HepG2 (cell line): ENCODE data around the gene DGUOK. TPM values are rescaled to one million over a fixed set of nuclear protein-coding genes. Genes with fewer than 3 reads are reported as not detected.

Source experiments
- BCL6 ChIP-seq: IDR thresholded peaks from 2 replicates; pipeline ENCODE4 v1.6.1; 2016; ENCODE audit warnings: missing genetic modification reagents, missing compliant biosample characterization
- CBX1 ChIP-seq: IDR thresholded peaks from one replicate; pipeline ENCODE4 v1.6.1; 2016; ENCODE audit warnings: antibody characterized with exemption, low read depth
- CSRNP1 ChIP-seq: sonication (generic); formaldehyde crosslinking; IDR thresholded peaks from 2 replicates; pipeline ENCODE4 v1.8.1; 2023; ENCODE audit warnings: mild to moderate bottlenecking, missing genetic modification reagents
- ETV6 ChIP-seq: sonication (generic); formaldehyde crosslinking; conservative IDR thresholded peaks from 2 replicates; pipeline ENCODE4 v1.4.0; 2020; ENCODE audit warnings: missing genetic modification reagents
- FOXP1 ChIP-seq, 2 experiments: fragments of 450-650 bp in 1 of 2; IDR thresholded peaks; 2 replicates each; pipeline ENCODE4 v1.6.1; 2017 to 2018; ENCODE audit warnings: antibody characterized with exemption in 1 of 2
- KLF15 ChIP-seq: sonication (generic); formaldehyde crosslinking; IDR thresholded peaks from 2 replicates; pipeline ENCODE4 v1.8.1; 2023; ENCODE audit warnings: borderline replicate concordance, mild to moderate bottlenecking, inconsistent platforms, missing genetic modification reagents, mixed read lengths
- NFE2 ChIP-seq: sonication (generic); formaldehyde crosslinking; IDR thresholded peaks from 2 replicates; pipeline ENCODE4 v1.4.0; 2020; ENCODE audit warnings: missing genetic modification reagents
- NFRKB ChIP-seq: fragments of 450-650 bp; IDR thresholded peaks from 2 replicates; pipeline ENCODE4 v1.6.1; 2017
- RFXAP ChIP-seq: sonication (generic); formaldehyde crosslinking; IDR thresholded peaks from 2 replicates; pipeline ENCODE4 v1.4.0; 2020; ENCODE audit warnings: missing genetic modification reagents, borderline replicate concordance
- SIN3B ChIP-seq: fragments of 150-350 bp; IDR thresholded peaks from 2 replicates; pipeline ENCODE4 v1.6.1; 2014; ENCODE audit warnings: low read length
- SRF ChIP-seq: IDR thresholded peaks from 2 replicates; pipeline ENCODE4 v1.6.1; 2011; ENCODE audit warnings: mild to moderate bottlenecking, low read depth, low read length, moderate library complexity
- THAP8 ChIP-seq: sonication (generic); formaldehyde crosslinking; IDR thresholded peaks from 2 replicates; pipeline ENCODE4 v1.5.1; 2020; ENCODE audit warnings: missing genetic modification reagents, mild to moderate bottlenecking, borderline replicate concordance
- TRAFD1 ChIP-seq: sonication (generic); formaldehyde crosslinking; IDR thresholded peaks from 2 replicates; pipeline ENCODE4 v1.5.1; 2020; ENCODE audit warnings: missing genetic modification reagents, mild to moderate bottlenecking, borderline replicate concordance
- ZNF20 ChIP-seq: sonication (generic); formaldehyde crosslinking; IDR thresholded peaks from 2 replicates; pipeline ENCODE4 v1.4.0; 2020; ENCODE audit warnings: mild to moderate bottlenecking, moderate library complexity, missing genetic modification reagents
- ZNF567 ChIP-seq: sonication (generic); formaldehyde crosslinking; IDR thresholded peaks from 2 replicates; pipeline ENCODE4 v1.8.1; 2023; ENCODE audit warnings: mild to moderate bottlenecking, missing genetic modification reagents, borderline replicate concordance
- ZNF746 ChIP-seq: sonication (generic); formaldehyde crosslinking; IDR thresholded peaks from 2 replicates; pipeline ENCODE4 v1.8.0; 2022; ENCODE audit warnings: mild to moderate bottlenecking, missing genetic modification reagents
- ZNF788 ChIP-seq: sonication (generic); formaldehyde crosslinking; IDR thresholded peaks from 2 replicates; pipeline ENCODE4 v1.5.0; 2020; ENCODE audit warnings: mild to moderate bottlenecking, missing genetic modification reagents, borderline replicate concordance
- polyA plus RNA-seq, 8 experiments: library from polyadenylated mRNA; depleted of rRNA in 3 of 8; stranded (reverse) in 7 of 8; unstranded in 1 of 8; fragments of >200 nt; fragmentation: Illumina TruSeq in 4 of 8; extraction: Trizol in 4 of 8; gene quantifications; 2 replicates each; pipeline versions ENCODE4 v1.2.1 to v1.2.3, GENCODE V29; 2011 to 2016; ENCODE audit warnings: low read depth in 4 of 8, missing spikeins in 1 of 8, mixed read lengths in 1 of 8; ENCODE audit not compliant: insufficient read depth in 1 of 8
- total RNA-seq, 5 experiments: library from RNA; depleted of rRNA; stranded (reverse); fragments of >200 nt; fragmentation: Illumina TruSeq; extraction: Trizol; gene quantifications; 2 replicates each; pipeline ENCODE4 v1.2.3, GENCODE V29; 2016; ENCODE audit warnings: low read depth in 1 of 5

Gene DGUOK
- total and polyA plus RNA-seq, 2 of the 13 experiments (the other 11 are each of a cell fraction or from before 2014, with no cell fraction given): 105 to 137 TPM

GRCh38 chr2:73926493-73927327 lies at the start of gene DGUOK (continued):
- TF ChIP-seq CSRNP1 (CRISPR knock-in tag) (peak; percentile 95; the same call in 1 of the 2 replicates), ZNF20 (CRISPR knock-in tag) (no peak), ZNF746 (CRISPR knock-in tag) (peak; percentile 92), ZNF567 (CRISPR knock-in tag) (0 out of 2 replicates have a peak, but pooled peaks have one; percentile 40), NFRKB (no peak), FOXP1 (IDR thresholded peaks at IDR 0.05) (no peak), FOXP1 (CRISPR knock-in tag; IDR thresholded peaks at IDR 0.05) (0 out of 2 replicates have a peak, but pooled peaks have one; percentile 24), ZNF788 (CRISPR knock-in tag) (peak; percentile 98), RFXAP (CRISPR knock-in tag) (peak; percentile 92), ETV6 (CRISPR knock-in tag) (peak; percentile 95), CBX1 (peak; percentile 95), KLF15 (CRISPR knock-in tag) (peak; percentile 66; the same call in 1 of the 2 replicates), SRF (no peak; the same call in 1 of the 2 replicates), THAP8 (CRISPR knock-in tag) (no peak; the same call in 1 of the 2 replicates), BCL6 (CRISPR knock-in tag) (no peak), NFE2 (CRISPR knock-in tag) (no peak), SIN3B (peak; percentile 65), TRAFD1 (CRISPR knock-in tag) (no peak)
